HUDEP-2 (cell line): ENCODE measurements around the gene SLC23A2.

Experiments
- DNase-seq, 76 experiments: peaks; one replicate each; lab custom pipeline; 2025; ENCODE audit not compliant: unreplicated experiment in 76 of 76; lab: John Stamatoyannopoulos, UW

The SLC23A2 gene

GRCh38 chr20:4971064-4971463, 30.2 kb downstream of the SLC23A2 start:
- DNase-seq, result no peak

- no peak for DNase-seq
Measured at GRCh38 chr20:4967752-4968477, 33.4 kb downstream of the SLC23A2 start.

- DNase-seq, result no peak
Measured at GRCh38 chr20:4966826-4967751, 34.2 kb downstream of the SLC23A2 start.

- no peak for DNase-seq
Measured at GRCh38 chr20:4962241-4962855, 39.0 kb downstream of the SLC23A2 start.

GRCh38 chr20:4961746-4962145, 39.6 kb downstream of the SLC23A2 start:
- no peak for DNase-seq

GRCh38 chr20:4959592-4959991, 41.7 kb downstream of the SLC23A2 start:
- no peak for DNase-seq

- DNase-seq, result no peak
Measured at GRCh38 chr20:4957939-4958362, 43.4 kb downstream of the SLC23A2 start.

- no peak for DNase-seq
Measured at GRCh38 chr20:4957187-4957586, 44.1 kb downstream of the SLC23A2 start.

GRCh38 chr20:4956200-4956810, 45.0 kb downstream of the SLC23A2 start:
- DNase-seq, result peak in 21 of 76 experiments; percentile 3 to 53 (median 17)

- DNase-seq, result no peak
Measured at GRCh38 chr20:4953881-4954280, 47.4 kb downstream of the SLC23A2 start.

- DNase-seq, result no peak
Measured at GRCh38 chr20:4952229-4952628, 49.1 kb downstream of the SLC23A2 start.

GRCh38 chr20:4951299-4951698, 50.0 kb downstream of the SLC23A2 start:
- DNase-seq, result no peak

- no peak for DNase-seq
Measured at GRCh38 chr20:4950841-4951240, 50.5 kb downstream of the SLC23A2 start.

GRCh38 chr20:4950437-4950836, 50.9 kb downstream of the SLC23A2 start:
- no peak for DNase-seq

- DNase-seq, result peak in 1 of 76 experiments; percentile 3
Measured at GRCh38 chr20:4949833-4950178, 51.5 kb downstream of the SLC23A2 start.

GRCh38 chr20:4947817-4948559, 53.3 kb downstream of the SLC23A2 start:
- no peak for DNase-seq

GRCh38 chr20:4946986-4947385, 54.3 kb downstream of the SLC23A2 start:
- no peak for DNase-seq

GRCh38 chr20:4946585-4946984, 54.7 kb downstream of the SLC23A2 start:
- no peak for DNase-seq

- DNase-seq, result no peak
Measured at GRCh38 chr20:4944518-4945313, 56.6 kb downstream of the SLC23A2 start.
